K562 (cell line): ENCODE measurements around the gene CLASP1. TPM values are rescaled to one million over a fixed set of nuclear protein-coding genes. Genes with fewer than 3 reads are reported as not detected.

Experiments used
- ATAC-seq: fragments of 200-7000 bp; cut with Tn5 transposase; 3 replicates; pipeline ENCODE4 v1.9.1; 2020; ENCODE audit warnings: moderate library complexity
- BruUV-seq: library from RNA; stranded (reverse); fragments of 400-500 nt; replicated peaks from 2 replicates; lab custom pipeline; 2021; lab: Mats Ljungman, UMichigan
- CTCF ChIA-PET: fragments of 300-600 bp; formaldehyde crosslinking; extraction: SDS; loops from one replicate; lab custom pipeline; 2021; ENCODE audit warnings: low intra/inter-chr PET ratio; lab: Yijun Ruan, JAX
- POLR2A ChIA-PET: fragments of 300-600, 350-650 bp; sonication (Branson Sonifier 250); formaldehyde crosslinking; extraction: SDS; loops from one replicate; lab custom pipeline; 2021; ENCODE audit warnings: antibody characterized with exemption, inconsistent platforms; lab: Yijun Ruan, JAX
- DNase-seq, 4 experiments: peaks; one replicate each; pipeline versions ENCODE4 v3.0.0 to v3.0.0-alpha.2; 2011 to 2018; ENCODE audit warnings: low spot score in 3 of 4, mixed read lengths in 3 of 4; ENCODE audit errors: extremely low read depth in 1 of 4
- FAIRE-seq: peaks from 2 replicates; lab custom pipeline; 2011; peaks lifted over from hg19 to GRCh38; lab: Jason Lieb, UNC
- H2AFZ ChIP-seq: 2 replicates; pipeline ENCODE4 v1.6.0; 2011; ENCODE audit warnings: low read depth, low read length, control low read depth, inconsistent platforms
- H3K27ac ChIP-seq: fragments of 200-600 bp; 3 replicates; pipeline ENCODE4 v1.8.0; 2011; ENCODE audit warnings: low read depth, mild to moderate bottlenecking, control low read depth, inconsistent platforms, low read length, moderate library complexity, mixed read lengths; ENCODE audit errors: extremely low read depth
- H3K27me3 ChIP-seq, 2 experiments: fragments of 300-600 bp in 1 of 2; 2 replicates in 1 of 2; 3 replicates in 1 of 2; pipeline versions ENCODE4 v1.6.0 to v1.8.0; 2011; ENCODE audit warnings: inconsistent platforms in 2 of 2, low read length in 2 of 2, mild to moderate bottlenecking in 1 of 2, mixed read lengths in 1 of 2, moderate library complexity in 1 of 2; ENCODE audit not compliant: control insufficient read depth in 2 of 2, insufficient read depth in 2 of 2
- H3K36me3 ChIP-seq: fragments of 300-600 bp; 3 replicates; pipeline ENCODE4 v1.8.0; 2011; ENCODE audit warnings: mild to moderate bottlenecking, low read length, inconsistent platforms; ENCODE audit not compliant: control insufficient read depth, insufficient read depth
- H3K4me1 ChIP-seq, 2 experiments: fragments of 200-600 bp in 1 of 2; replicated peaks in 1 of 2; 2 replicates in 1 of 2; 3 replicates in 1 of 2; pipeline versions ENCODE4 v1.5.1 to v1.8.0; 2011; ENCODE audit warnings: inconsistent platforms in 2 of 2, low read length in 2 of 2, mild to moderate bottlenecking in 1 of 2, mixed read lengths in 1 of 2, moderate library complexity in 1 of 2; ENCODE audit not compliant: control insufficient read depth in 2 of 2, insufficient read depth in 2 of 2
- H3K4me2 ChIP-seq: 2 replicates; pipeline ENCODE4 v1.6.1; 2011; ENCODE audit warnings: low read length, control low read depth, inconsistent platforms, mixed read lengths; ENCODE audit not compliant: insufficient read depth
- H3K4me3 ChIP-seq: fragments of 200-600 bp; sonication (generic), shearing (Covaris generic); 2 replicates; pipeline ENCODE4 v1.5.1; 2016; ENCODE audit warnings: control low read depth, inconsistent platforms
- H3K79me2 ChIP-seq: fragments of 200-600 bp; 3 replicates; pipeline ENCODE4 v1.8.0; 2011; ENCODE audit warnings: low read length, inconsistent platforms; ENCODE audit not compliant: control insufficient read depth, insufficient read depth
- H3K9ac ChIP-seq, 2 experiments: 2 replicates each; pipeline versions ENCODE4 v1.6.0 to v1.6.1; 2011; ENCODE audit warnings: low read depth in 2 of 2, low read length in 2 of 2, control low read depth in 1 of 2, inconsistent platforms in 1 of 2, mild to moderate bottlenecking in 1 of 2, mixed read lengths in 1 of 2; ENCODE audit not compliant: insufficient read depth in 1 of 2
- H3K9me1 ChIP-seq: one replicate; pipeline ENCODE4 v1.6.0; 2011; ENCODE audit warnings: inconsistent platforms, mild to moderate bottlenecking, low read length, moderate library complexity; ENCODE audit not compliant: control insufficient read depth, insufficient read depth
- H3K9me3 ChIP-seq: replicated peaks from 2 replicates; pipeline ENCODE4 v1.5.1; 2011; ENCODE audit warnings: low read depth, low read length, inconsistent platforms; ENCODE audit not compliant: control insufficient read depth, insufficient read depth
- H4K20me1 ChIP-seq: replicated peaks from 2 replicates; pipeline ENCODE4 v1.6.1; 2011; ENCODE audit warnings: low read length, inconsistent platforms, mixed read lengths; ENCODE audit not compliant: control insufficient read depth, insufficient read depth
- DDX20 ChIP-seq: fragments of 450-650 bp; IDR thresholded peaks from 2 replicates; pipeline ENCODE4 v1.6.1; 2016; ENCODE audit warnings: missing genetic modification characterization, low read depth, mild to moderate bottlenecking, missing compliant biosample characterization, moderate library complexity
- FOSL1 ChIP-seq: fragments of 200-800 bp; sonication (Bioruptor generic); conservative IDR thresholded peaks from 2 replicates; pipeline ENCODE4 v1.6.1; 2016; ENCODE audit warnings: missing genetic modification characterization, missing compliant biosample characterization
- TFAP4 ChIP-seq: sonication (generic); formaldehyde crosslinking; IDR thresholded peaks from 2 replicates; pipeline ENCODE4 v1.8.0; 2022; ENCODE audit warnings: missing genetic modification reagents, mild to moderate bottlenecking, moderate library complexity, borderline replicate concordance
- ZBTB33 ChIP-seq: sonication (generic); formaldehyde crosslinking; IDR thresholded peaks from 2 replicates; pipeline ENCODE4 v1.8.1; 2023; ENCODE audit warnings: mild to moderate bottlenecking, missing genetic modification reagents
- WGBS: fragments of 100-300 bp; shearing (Covaris generic); methylation state at CpG from one replicate; pipeline ENCODE4 v1.1.6; 2016; ENCODE audit warnings: low coverage, mixed read lengths; ENCODE audit not compliant: insufficient coverage; ENCODE audit errors: missing lambda C conversion rate; 5-methylcytosine and 5-hydroxymethylcytosine counted together
- in situ Hi-C: fragments of 300-500 bp; cut with MboI; formaldehyde crosslinking; loops from 4 replicates; pipeline ENCODE4 v1.15.0; 2018; ENCODE audit warnings: inconsistent platforms, mixed read lengths
- intact Hi-C: fragments of 100-400 bp; cut with micrococcal nuclease; formaldehyde crosslinking; loops from 2 replicates; pipeline ENCODE4 v1.14.2; 2022
- polyA plus RNA-seq, 8 experiments: library from polyadenylated mRNA; depleted of rRNA in 4 of 8; stranded (reverse) in 5 of 8; unstranded in 3 of 8; fragments of >200 nt; fragmentation: Nextera tagmentation in 2 of 8; fragmentation: Illumina TruSeq in 1 of 8; extraction: Ambion mirVana in 2 of 8; extraction: Trizol in 1 of 8; gene quantifications; 2 replicates each; pipeline versions ENCODE4 v1.2.1 to v1.2.3, GENCODE V29; 2011 to 2014; ENCODE audit warnings: inconsistent platforms in 1 of 8, missing spikeins in 1 of 8
- total RNA-seq, 7 experiments: library from RNA; depleted of rRNA in 6 of 7; stranded (reverse); fragments of >200 nt in 6 of 7; fragmentation: Illumina TruSeq in 2 of 7; extraction: Trizol in 2 of 7; gene quantifications; 2 replicates each; pipeline versions ENCODE4 v1.2.1 to v1.2.3, GENCODE V29; 2011 to 2021; ENCODE audit warnings: low replicate concordance in 1 of 7

CLASP1 gene
- total and polyA plus RNA-seq, 9 of the 15 experiments (the other 6 are each of a cell fraction or from before 2014, with no cell fraction given) = 1.7 to 40.3 (median 20.7) TPM

GRCh38 chr2:121429927-121430520 lies 219.2 kb downstream of the CLASP1 start:
- WGBS = 78% methylated on average over 16 of the region's 16 CpGs
- Histone ChIP-seq H3K4me2 (0 out of 2 replicates have a peak overlapping the region, but pooled peaks have one; percentile 24), H4K20me1 (no peaks in the 10 kb centered on the region), H3K9me3 (no peaks in the 10 kb centered on the region), H3K79me2 (no peaks in the 10 kb centered on the region), H3K27me3 (no peaks in the 10 kb centered on the region), H3K27ac (peak overlapping the region; percentile 14; the same call in 2 of the 3 replicates), H3K9ac (0 out of 4 replicates have a peak overlapping the region, but pooled peaks of 1 of the 2 experiments have one; percentile 11), H3K36me3 (peaks cover 37% of the 10 kb centered on the region), H3K9me1 (no peaks in the 10 kb centered on the region), H3K4me1 (peaks cover 4 to 12% of the 10 kb centered on the region in 2 experiments; a peak in 3 of 5 replicates), H2AFZ (no peak overlapping the region), H3K4me3 (no peak overlapping the region)
- peak; percentile 25; the same call in 1 of the 2 replicates for TF ChIP-seq TFAP4
- TF ChIP-seq FOSL1 (tag) = peak; percentile 66
- peak; percentile 63; the same call in 1 of the 2 replicates for TF ChIP-seq ZBTB33 (CRISPR knock-in tag)
- no peak for TF ChIP-seq DDX20 (tag)
- BruUV-seq = no TSS peak
- peak; percentile 37 for ATAC-seq
- POLR2A ChIA-PET = interaction anchor here (0.9 to 1.7 kb wide), 3 partner anchors 14 to 101 kb away, joined by 3 to 6 read pairs (median 5); partner anchors contain the start of gene RNU4ATAC
- no peak for DNase-seq
- intact Hi-C loops = no loop called here
- no peak for FAIRE-seq
- CTCF ChIA-PET = no interaction called here
- in situ Hi-C loops = no loop called here
